Measurements from ENCODE around the gene MPPED2. TPM values are rescaled to one million over a fixed set of nuclear protein-coding genes. Genes with fewer than 3 reads are reported as not detected.

MPPED2 gene
- total and polyA plus RNA-seq, 10 of the 15 experiments (the other 5 are each of a cell fraction or from before 2014, with no cell fraction given) = not detected

- no peaks in the 10 kb centered on the region; a peak in 1 of 4 replicates for H3K27me3 ChIP-seq (replicated peaks in 1 of 2; ENCODE audit: control insufficient read depth in 2 of 2, insufficient read depth in 2 of 2, low read length in 1 of 2)
- intact Hi-C loops (cut with micrococcal nuclease; ENCODE audit: unreplicated experiment) (no loop called here), in situ Hi-C loops (cut with MboI) (no loop called here)
- no peaks in the 10 kb centered on the region for H4K20me1 ChIP-seq (ENCODE audit: control insufficient read depth, insufficient read depth)
- no peaks in the 10 kb centered on the region for H3K4me1 ChIP-seq (ENCODE audit: control insufficient read depth, insufficient read depth, low read length)
- ATAC-seq (no peak), DNase-seq (ENCODE audit: low read depth, low spot score) (no peak), FAIRE-seq (no peak)
- BruUV-seq (replicated peaks) = no TSS peak
- SMC1A ChIA-PET (ENCODE audit: uncharacterized antibody, unreplicated experiment) = interaction anchor here (1.8 kb wide), 1 partner anchor 8 kb away, joined by 5 read pairs; no protein-coding TSS in a partner anchor
- 70% methylated on average over 3 of the region's 3 CpGs for WGBS (ENCODE audit: insufficient coverage, insufficient replicate concordance, low lambda C conversion rate, missing lambda C conversion rate)
- H3K9me3 ChIP-seq (replicated peaks; ENCODE audit: control insufficient read depth, insufficient read depth, low read length) = no peaks in the 10 kb centered on the region
- POLR2A ChIA-PET = no interaction called here
- no peak overlapping the region for H2AFZ ChIP-seq (ENCODE audit: control insufficient read depth, low read depth, low read length)
- H3K4me3 ChIP-seq = no peak overlapping the region
- H3K36me3 ChIP-seq (ENCODE audit: control insufficient read depth in 2 of 2, insufficient read depth in 2 of 2, low read length in 1 of 2) = no peaks in the 10 kb centered on the region
- no peaks in the 10 kb centered on the region for H3K79me2 ChIP-seq (ENCODE audit: control insufficient read depth, insufficient read depth, low read length)
- H3K9ac ChIP-seq (ENCODE audit: control insufficient read depth, insufficient read depth, low read length) = no peak overlapping the region
- CTCF ChIA-PET = no interaction called here
- TF ChIP-seq ZNF592 (IDR thresholded peaks at IDR 0.05) = no peak
- TF ChIP-seq ZBED1 (IDR thresholded peaks at IDR 0.05; ENCODE audit: borderline replicate concordance) = no peak
- TF ChIP-seq CHD2 (IDR thresholded peaks at IDR 0.05; ENCODE audit: borderline replicate concordance, low read depth, low read length) = no peak
- no peak for TF ChIP-seq NR2C1 (IDR thresholded peaks at IDR 0.05)
- no peak for TF ChIP-seq KAT2A (conservative IDR thresholded peaks at IDR 0.05; ENCODE audit: control insufficient read depth, low read depth, low read length)
- TF ChIP-seq POLR2AphosphoS5 (IDR thresholded peaks at IDR 0.05; ENCODE audit: low read length) = no peak
- TF ChIP-seq ESRRA (IDR thresholded peaks at IDR 0.05; ENCODE audit: low read length) = no peak
- TF ChIP-seq TAF1 (IDR thresholded peaks at IDR 0.05; ENCODE audit: borderline replicate concordance, low read depth, low read length) = no peak
- TF ChIP-seq ZNF274 (IDR thresholded peaks at IDR 0.05; ENCODE audit: insufficient read depth, insufficient read length) = no peak
- no peak for TF ChIP-seq RAD51 (IDR thresholded peaks at IDR 0.05)
- TF ChIP-seq RUNX3 (IDR thresholded peaks at IDR 0.05; ENCODE audit: low read length) = no peak
- no peak for TF ChIP-seq CBX5 (IDR thresholded peaks at IDR 0.05; ENCODE audit: low read depth)
- TF ChIP-seq NFXL1 (IDR thresholded peaks at IDR 0.05; ENCODE audit: borderline replicate concordance) = no peak
- TF ChIP-seq FOXM1 (IDR thresholded peaks at IDR 0.05; ENCODE audit: low read depth, low read length) = no peak
- H3K4me2 ChIP-seq (ENCODE audit: control insufficient read depth, insufficient read depth) = no peak overlapping the region
- no peak overlapping the region for H3K27ac ChIP-seq (ENCODE audit: control insufficient read depth, insufficient read depth)
- RAD21 ChIA-PET (ENCODE audit: unreplicated experiment) = no interaction called here
These were observed 24.5 kb upstream of the MPPED2 start for GRCh38 chr11:30610628-30611027.

All from GM12878 (cell line).